OCI-LY7 (cell line): ENCODE data around the gene MTG1. TPM values are rescaled to one million over a fixed set of nuclear protein-coding genes. Genes with fewer than 3 reads are reported as not detected.

Experiments
- BruUV-seq: library from RNA; stranded (reverse); fragments of 400-500 nt; replicated peaks from 2 replicates; lab custom pipeline; 2021; lab: Mats Ljungman, UMichigan
- CTCF ChIA-PET: fragments of 300-600 bp; sonication (Branson Sonifier 250); formaldehyde crosslinking; loops from one replicate; lab custom pipeline; 2022; ENCODE audit warnings: antibody characterized with exemption; ENCODE audit not compliant: unreplicated experiment; lab: Charles Lee
- POLR2A ChIA-PET: fragments of 300-600 bp; sonication (Branson Sonifier 250); formaldehyde crosslinking; loops from one replicate; lab custom pipeline; 2022; ENCODE audit warnings: antibody characterized with exemption; lab: Charles Lee
- DNase-seq: peaks from one replicate; pipeline ENCODE4 v3.0.0-alpha.2; 2015; ENCODE audit warnings: low spot score
- H2AFZ ChIP-seq: fragments of 200-600 bp; sonication (generic), shearing (Covaris generic); 2 replicates; pipeline ENCODE4 v1.6.1; 2014; ENCODE audit warnings: mild to moderate bottlenecking, antibody characterized with exemption, low read length, moderate library complexity
- H3K27ac ChIP-seq: fragments of 200-600 bp; sonication (generic); 2 replicates; pipeline ENCODE4 v1.5.1; 2014; ENCODE audit warnings: mixed run types, low read depth, mild to moderate bottlenecking, moderate library complexity, low read length, inconsistent platforms; ENCODE audit not compliant: poor library complexity, severe bottlenecking
- H3K36me3 ChIP-seq: fragments of 200-600 bp; sonication (generic); 2 replicates; pipeline ENCODE4 v1.6.1; 2014; ENCODE audit warnings: mild to moderate bottlenecking, antibody characterized with exemption, low read length, moderate library complexity, mixed read lengths; ENCODE audit not compliant: insufficient read depth
- H3K4me1 ChIP-seq: fragments of 200-600 bp; sonication (generic); 2 replicates; pipeline ENCODE4 v1.5.1; 2014; ENCODE audit warnings: mild to moderate bottlenecking, low read length; ENCODE audit not compliant: insufficient read depth, poor library complexity, severe bottlenecking
- H3K4me2 ChIP-seq: fragments of 200-600 bp; sonication (generic); 2 replicates; pipeline ENCODE4 v1.6.1; 2014; ENCODE audit warnings: mild to moderate bottlenecking, low read length
- H3K4me3 ChIP-seq: fragments of 200-600 bp; sonication (generic); 2 replicates; pipeline ENCODE4 v1.5.1; 2014; ENCODE audit warnings: mild to moderate bottlenecking, low read depth, low read length; ENCODE audit not compliant: poor library complexity, severe bottlenecking
- H3K79me2 ChIP-seq: fragments of 200-600 bp; sonication (generic); 2 replicates; pipeline ENCODE4 v1.6.1; 2016; ENCODE audit warnings: low read depth, mild to moderate bottlenecking, low read length, moderate library complexity, mixed read lengths; ENCODE audit not compliant: insufficient read depth
- H3K9me2 ChIP-seq: fragments of 200-600 bp; sonication (generic); 2 replicates; pipeline ENCODE4 v1.6.1; 2016; ENCODE audit warnings: mild to moderate bottlenecking, low read length, mixed read lengths; ENCODE audit not compliant: insufficient read depth
- H3K9me3 ChIP-seq: fragments of 200-600 bp; sonication (generic); 2 replicates; pipeline ENCODE4 v1.6.1; 2014; ENCODE audit warnings: mild to moderate bottlenecking, mixed run types, low read length, mixed read lengths
- H4K20me1 ChIP-seq: fragments of 200-600 bp; sonication (generic); 2 replicates; pipeline ENCODE4 v1.6.1; 2014; ENCODE audit warnings: mild to moderate bottlenecking, antibody characterized with exemption, low read length, moderate library complexity, mixed read lengths; ENCODE audit not compliant: insufficient read depth
- CTCF ChIP-seq: fragments of 200-600 bp; sonication (generic); conservative IDR thresholded peaks from 2 replicates; pipeline ENCODE4 v1.5.1; 2014; ENCODE audit warnings: mild to moderate bottlenecking, antibody characterized with exemption, low read length, moderate library complexity, mixed read lengths
- EZH2phosphoT487 ChIP-seq: fragments of 200-600 bp; sonication (generic); IDR thresholded peaks from 2 replicates; pipeline ENCODE4 v1.6.1; 2018; ENCODE audit warnings: low read depth, borderline replicate concordance, mild to moderate bottlenecking, mixed run types, antibody characterized with exemption, low read length, moderate library complexity, mixed read lengths
- intact Hi-C: fragments of 100-400 bp; cut with micrococcal nuclease; formaldehyde crosslinking; loops from one replicate; pipeline ENCODE4 v1.10.0; 2022; ENCODE audit not compliant: unreplicated experiment
- total RNA-seq, 2 experiments: library from RNA; depleted of rRNA in 1 of 2; stranded (reverse); fragments of >200 nt in 1 of 2; shearing (Covaris generic) in 1 of 2; gene quantifications; 2 replicates each; pipeline ENCODE4 v1.2.3, GENCODE V29; 2014 to 2022

MTG1 gene
- total RNA-seq, 2 experiments from 2014 or later, result 85.6 to 101 TPM

- no peak for TF ChIP-seq EZH2phosphoT487
- TF ChIP-seq CTCF, result no peak
- intact Hi-C loops, result loop anchor here (2.0 kb wide), 1 partner anchor 29 kb away; no protein-coding TSS in a partner anchor
- Histone ChIP-seq H3K27ac (no peak overlapping the region), H3K4me3 (no peak overlapping the region), H3K36me3 (peaks cover 6% of the 10 kb centered on the region), H4K20me1 (no peaks in the 10 kb centered on the region), H3K4me2 (no peak overlapping the region), H3K4me1 (peaks cover 7% of the 10 kb centered on the region), H3K79me2 (no peaks in the 10 kb centered on the region), H2AFZ (no peak overlapping the region), H3K9me3 (no peaks in the 10 kb centered on the region), H3K9me2 (no peaks in the 10 kb centered on the region)
- ChIA-PET CTCF (no interaction called here), POLR2A (interaction anchor here (0.6 kb wide), 1 partner anchor 36 kb away, joined by 7 read pairs; no protein-coding TSS in a partner anchor)
- BruUV-seq, result no TSS peak
- DNase-seq, result no peak
Observed at GRCh38 chr10:133359972-133360610, 33.9 kb upstream of the MTG1 start.

- no peaks in the 10 kb centered on the region for H4K20me1 ChIP-seq
- peaks cover 7% of the 10 kb centered on the region for H3K4me1 ChIP-seq
- H3K4me2 ChIP-seq, result no peak overlapping the region
- intact Hi-C loops, result no loop called here
- H3K9me3 ChIP-seq, result no peaks in the 10 kb centered on the region
- no peak overlapping the region for H2AFZ ChIP-seq
- no TSS peak for BruUV-seq
- H3K9me2 ChIP-seq, result no peaks in the 10 kb centered on the region
- H3K36me3 ChIP-seq, result peaks cover 17% of the 10 kb centered on the region
- ChIA-PET POLR2A (interaction anchor here (0.8 to 1.1 kb wide), 2 partner anchors 9 to 30 kb away, joined by 3 read pairs; no protein-coding TSS in a partner anchor), CTCF (interaction anchor here (0.9 kb wide), 1 partner anchor 30 kb away, joined by 9 read pairs; no protein-coding TSS in a partner anchor)
- H3K79me2 ChIP-seq, result no peaks in the 10 kb centered on the region
- no peak overlapping the region for H3K27ac ChIP-seq
- TF ChIP-seq EZH2phosphoT487, result no peak
- no peak for TF ChIP-seq CTCF
- no peak overlapping the region for H3K4me3 ChIP-seq
- DNase-seq, result no peak
Observed at GRCh38 chr10:133361227-133361626, 32.7 kb upstream of the MTG1 start.

- no peak overlapping the region for H3K4me2 ChIP-seq
Observed at GRCh38 chr10:133361773-133362441, 32.0 kb upstream of the MTG1 start.

More at GRCh38 chr10:133361773-133362441, 32.0 kb upstream of the MTG1 start:
- no peak overlapping the region for H3K4me3 ChIP-seq
- H3K9me3 ChIP-seq, result no peaks in the 10 kb centered on the region
- no peaks in the 10 kb centered on the region for H3K9me2 ChIP-seq
- POLR2A ChIA-PET, result interaction anchor here (1.1 kb wide), 1 partner anchor 29 kb away, joined by 3 read pairs; no protein-coding TSS in a partner anchor
- CTCF ChIA-PET, result no interaction called here
- peaks cover 3% of the 10 kb centered on the region for H3K4me1 ChIP-seq
- no peak overlapping the region for H2AFZ ChIP-seq
- TF ChIP-seq CTCF (no peak), EZH2phosphoT487 (no peak)
- intact Hi-C loops, result no loop called here
- no peaks in the 10 kb centered on the region for H3K79me2 ChIP-seq
- no peak overlapping the region for H3K27ac ChIP-seq
- no peaks in the 10 kb centered on the region for H4K20me1 ChIP-seq
- no peak for DNase-seq
- H3K36me3 ChIP-seq, result peaks cover 20% of the 10 kb centered on the region
- no TSS peak for BruUV-seq
